NCI-H1092 (cell line): ENCODE measurements around the gene NAXE.
A peak's percentile ranks its signal among the peaks of the same experiment; 100 is the strongest.
"Not testable (repeated sequence)": the region's sequence is repeated elsewhere in the genome, so short reads cannot be mapped to it uniquely, and the experiment has no call there.

Source experiments
- DNase-seq: peaks from one replicate; lab custom pipeline; 2025; lab: John Stamatoyannopoulos, UW

Gene NAXE

DNA sequence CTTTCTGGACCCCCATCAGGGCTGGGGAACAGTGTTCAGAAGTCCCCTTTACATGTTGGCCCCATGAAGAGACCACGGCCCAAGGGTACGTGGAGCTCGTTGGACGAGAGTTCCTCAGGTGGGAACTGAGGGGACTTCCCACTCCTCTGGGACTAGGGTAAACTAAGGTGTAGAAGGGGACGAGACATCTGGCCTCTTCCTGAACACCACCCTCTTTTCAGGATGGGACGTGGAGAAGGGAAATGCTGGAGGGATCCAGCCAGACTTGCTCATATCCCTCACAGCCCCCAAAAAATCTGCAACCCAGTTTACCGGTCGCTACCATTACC lies 2.0 kb downstream of the NAXE start:
- no peak for DNase-seq

DNA sequence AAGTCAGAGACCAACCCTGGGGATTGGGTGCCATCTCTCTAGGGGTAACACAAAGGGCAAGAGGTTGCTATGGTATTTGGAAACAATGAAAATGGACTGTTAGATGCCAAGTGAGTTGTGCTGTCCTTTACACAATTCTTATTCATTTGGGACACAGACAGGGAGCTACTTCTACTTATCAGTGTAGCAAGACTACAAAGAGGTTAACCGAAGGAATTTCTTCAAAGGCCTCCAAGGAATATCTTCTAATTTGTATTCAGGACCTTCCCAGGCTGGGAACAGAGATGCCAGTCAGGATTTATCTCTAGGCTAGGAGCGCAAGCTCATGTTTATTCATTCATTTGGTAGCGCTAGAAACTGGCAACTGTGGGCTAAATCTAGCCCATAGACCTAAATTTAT lies 2.6 kb downstream of the NAXE start:
- no peak for DNase-seq

DNA sequence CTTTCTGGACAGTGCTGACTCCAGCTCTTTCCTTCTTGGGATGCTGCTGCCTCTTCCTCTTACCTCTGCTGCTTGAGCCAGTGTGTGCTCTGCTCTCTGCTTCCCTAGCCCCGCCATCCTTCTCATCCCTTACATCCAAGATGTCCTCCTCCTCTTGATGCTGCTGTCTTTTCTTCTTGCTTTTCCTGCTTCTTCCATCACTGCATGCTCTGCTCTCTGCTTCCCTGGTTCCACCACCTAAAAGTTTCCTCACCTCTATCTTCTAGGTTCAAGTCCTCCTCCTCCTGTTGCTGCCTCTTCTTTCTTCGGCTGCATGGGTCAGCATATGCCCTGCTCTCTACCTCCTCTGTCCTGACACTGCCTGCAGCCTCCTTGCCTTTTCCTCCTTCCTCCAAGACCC lies 3.4 kb downstream of the NAXE start:
- DNase-seq = no peak

DNA sequence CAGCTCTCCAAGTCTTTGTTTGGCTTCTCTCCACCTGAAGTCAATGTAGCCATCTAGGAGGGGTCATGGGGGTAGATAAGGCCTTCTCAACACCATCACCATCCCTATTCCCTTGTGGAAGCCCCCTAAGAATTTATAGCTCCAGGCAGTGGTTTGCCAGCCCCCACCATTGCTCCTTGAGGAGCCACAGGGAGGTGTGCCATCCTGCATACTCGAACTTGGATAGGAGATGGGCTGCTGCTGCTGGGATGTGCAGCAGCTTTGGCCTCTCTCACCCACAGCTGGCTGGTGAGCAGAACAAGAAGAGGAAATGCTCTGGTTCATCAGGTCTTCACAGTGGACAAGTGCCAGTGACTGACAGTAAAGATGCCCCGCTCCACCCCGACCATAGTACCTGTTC lies 4.8 kb downstream of the NAXE start:
- no peak for DNase-seq

DNA sequence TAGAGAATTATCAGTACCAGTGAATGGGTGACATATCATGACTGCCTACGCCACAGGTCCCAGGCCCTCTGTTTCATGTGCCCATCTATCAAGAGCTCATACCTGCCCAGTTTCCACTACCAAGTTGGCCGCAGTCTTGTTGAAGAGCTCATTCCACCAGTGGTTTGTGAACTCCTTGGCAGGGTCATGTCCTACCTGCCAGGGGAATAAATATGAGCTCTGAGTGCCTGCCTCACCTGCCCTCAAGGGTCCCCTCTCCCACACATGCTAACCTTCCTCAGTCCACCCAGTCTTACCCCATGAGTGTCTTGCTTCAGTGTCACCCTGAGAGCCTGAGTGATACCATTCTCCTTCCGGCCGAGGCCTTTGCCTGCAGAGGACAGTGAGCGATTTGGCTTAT lies 6.5 kb downstream of the NAXE start:
- no peak for DNase-seq

DNA sequence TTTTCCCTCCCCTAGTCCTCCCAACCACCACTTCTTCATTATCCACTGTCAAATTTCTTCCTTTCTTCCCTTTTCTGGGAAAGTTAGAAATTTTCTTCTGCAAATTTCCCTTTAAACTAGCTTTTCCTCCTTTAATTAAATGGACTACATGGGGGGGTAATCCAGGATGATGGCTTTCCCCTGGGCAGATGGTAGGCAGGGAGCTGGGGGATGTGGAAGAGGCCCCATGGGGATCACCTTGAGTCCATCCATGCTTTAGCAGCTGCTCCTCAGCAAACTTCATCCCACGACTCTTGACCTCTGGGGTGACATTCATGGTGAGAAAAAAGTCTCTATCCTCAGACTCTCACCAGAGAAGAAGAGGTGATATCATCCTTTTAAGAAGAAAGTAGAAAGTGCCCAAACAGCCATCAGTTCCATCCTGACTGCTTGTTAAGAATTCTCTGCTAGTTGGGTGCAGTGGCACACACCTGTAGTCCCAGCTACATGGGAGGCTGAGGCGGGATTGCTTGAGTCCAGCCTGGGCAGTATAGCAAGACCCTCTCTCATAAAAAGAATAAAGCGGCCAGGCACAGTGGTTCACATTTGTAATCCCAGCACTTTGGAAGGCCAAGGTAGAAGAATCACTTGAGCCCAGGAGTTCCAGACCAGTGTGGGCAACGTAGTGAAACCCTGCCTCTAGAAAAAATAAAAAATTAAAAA lies 7.3 kb downstream of the NAXE start:
- DNase-seq = no peak

DNA sequence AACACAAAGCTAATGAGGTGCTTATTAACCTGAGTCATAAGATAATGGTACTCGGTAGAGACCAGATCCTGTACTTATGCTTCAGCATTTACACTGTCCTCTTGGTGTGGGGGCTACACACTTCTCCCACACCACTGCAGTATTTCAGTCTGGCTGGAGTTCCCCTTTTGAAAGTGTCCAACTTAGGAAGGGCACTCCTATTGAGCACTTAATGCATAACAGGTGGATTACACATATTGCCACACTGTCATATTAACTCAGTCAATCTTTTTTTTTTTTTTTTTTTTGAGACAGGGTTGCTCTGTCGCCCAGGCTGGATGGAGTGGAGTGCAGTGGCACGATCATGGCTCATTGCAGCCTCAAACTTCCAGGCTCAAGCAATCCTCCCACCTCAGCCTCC lies 8.2 kb downstream of the NAXE start:
- no peak for DNase-seq

DNA sequence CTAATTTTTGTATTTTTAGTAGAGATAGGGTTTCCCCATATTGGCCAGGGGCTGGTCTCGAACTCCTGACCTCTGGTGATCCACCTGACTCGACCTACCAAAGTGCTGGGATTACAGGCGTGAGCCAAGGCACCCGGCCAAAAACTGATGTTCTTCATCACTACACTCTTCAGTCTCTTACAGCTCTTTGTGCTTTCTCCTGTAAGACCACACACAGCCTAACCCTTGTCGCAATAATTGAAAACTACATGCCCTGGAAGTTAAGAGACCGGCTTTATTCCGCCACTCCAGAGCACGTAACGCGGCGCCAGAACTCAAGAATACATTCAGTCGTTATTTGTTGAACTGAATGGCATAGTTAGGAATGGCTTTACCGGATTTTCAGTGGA lies 9.2 kb downstream of the NAXE start:
- no peak for DNase-seq

DNA sequence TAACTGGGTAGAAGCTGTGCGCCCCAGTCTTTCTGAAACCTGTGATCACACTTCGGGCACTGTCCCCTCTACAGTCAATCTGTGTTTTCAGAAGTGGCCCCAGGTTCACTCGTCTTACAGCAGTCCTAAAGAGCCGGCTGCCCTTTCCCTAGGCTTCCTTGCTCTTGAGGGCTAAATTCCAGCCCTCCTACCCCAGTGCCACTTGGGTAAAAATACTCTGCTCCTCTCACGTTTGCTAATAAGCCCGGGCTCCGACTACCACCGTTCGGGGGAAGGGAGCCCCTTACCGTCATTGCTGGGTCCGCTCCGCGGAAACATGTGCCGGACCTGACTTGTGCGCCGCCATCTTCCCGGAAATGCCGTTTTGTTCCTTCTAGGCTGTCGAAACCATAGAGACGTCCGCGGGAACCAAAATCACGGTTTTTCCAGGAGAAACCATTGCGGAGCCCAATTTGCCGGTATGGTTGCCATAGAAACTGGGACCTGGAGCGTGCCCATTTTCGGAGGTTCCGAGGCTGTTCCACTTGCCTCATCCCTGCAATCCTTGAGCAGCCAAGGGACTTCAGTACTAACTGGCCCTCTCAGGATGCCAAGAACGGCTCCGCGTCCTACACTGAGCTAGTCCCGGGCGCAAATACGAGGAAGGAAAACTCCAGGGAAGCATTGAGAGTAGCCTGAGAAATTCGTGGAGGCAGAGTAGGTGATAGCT lies 9.7 kb downstream of the NAXE start, which contains the start of gene GPATCH4:
Gene GPATCH4 (minus strand): TSS at position 358 of the 709 bp plus-strand sequence.
- DNase-seq = peak; percentile 72

DNA sequence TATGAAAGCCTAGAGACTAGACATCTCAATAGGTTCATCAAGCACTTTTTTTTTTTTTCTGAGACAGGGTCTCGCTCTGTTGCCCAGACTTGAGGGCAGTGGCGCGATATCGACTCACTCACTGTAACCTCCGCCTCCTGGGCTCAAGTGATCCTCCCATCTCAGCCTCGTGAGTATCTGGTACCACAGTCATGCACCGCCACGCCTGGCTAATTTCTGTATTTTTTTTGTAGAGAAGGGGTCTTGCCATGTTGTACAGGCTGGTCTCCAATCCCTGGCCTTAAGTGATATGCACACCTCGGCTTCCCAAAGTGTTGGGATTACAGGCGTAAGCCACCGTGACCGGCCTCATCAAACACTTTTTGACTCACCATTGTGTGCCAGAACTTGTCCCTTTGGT lies 10.3 kb downstream of the NAXE start:
- no peak for DNase-seq

DNA sequence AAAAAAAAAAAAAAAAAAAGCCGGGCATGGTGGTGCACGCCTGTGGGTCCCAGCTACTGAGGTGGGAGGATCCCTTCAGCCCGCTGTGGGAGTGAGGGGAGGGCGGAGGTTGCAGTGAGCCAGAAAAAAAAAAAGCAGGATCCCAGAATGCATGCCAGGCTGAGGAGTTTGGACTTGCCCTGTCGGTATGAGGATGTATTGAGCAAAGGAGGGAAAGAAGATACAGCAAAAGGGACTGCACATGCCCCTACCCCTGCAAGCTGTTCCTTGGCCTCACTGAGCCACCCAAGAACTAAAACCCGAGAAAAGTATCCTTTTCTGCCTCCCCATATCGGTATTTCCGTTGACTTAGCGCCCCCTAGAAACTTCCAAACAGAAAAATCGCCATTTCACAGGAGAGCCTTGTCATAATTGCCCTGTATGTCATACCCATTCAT lies 11.0 kb downstream of the NAXE start:
- DNase-seq = no peak

DNA sequence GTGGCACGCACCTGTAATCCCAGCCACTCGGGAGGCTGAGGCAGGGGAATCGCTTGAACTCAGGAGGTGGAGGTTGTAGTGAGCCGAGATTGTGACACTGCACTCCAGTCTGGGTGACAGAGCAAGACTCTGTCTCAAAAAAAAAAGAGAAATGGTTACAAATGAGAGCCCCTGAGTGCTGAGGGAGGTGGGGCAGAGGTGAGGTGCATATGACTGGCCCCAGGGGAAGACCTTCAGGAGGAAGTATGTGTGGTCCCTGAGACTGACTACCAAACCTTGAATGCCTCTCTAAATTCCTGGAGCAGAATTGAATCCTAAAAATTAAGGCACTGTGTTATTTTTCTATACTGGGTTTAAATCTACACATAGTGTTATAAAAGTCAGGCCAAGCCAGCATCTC lies 15.8 kb downstream of the NAXE start:
- not testable (repeated sequence) for DNase-seq

DNA sequence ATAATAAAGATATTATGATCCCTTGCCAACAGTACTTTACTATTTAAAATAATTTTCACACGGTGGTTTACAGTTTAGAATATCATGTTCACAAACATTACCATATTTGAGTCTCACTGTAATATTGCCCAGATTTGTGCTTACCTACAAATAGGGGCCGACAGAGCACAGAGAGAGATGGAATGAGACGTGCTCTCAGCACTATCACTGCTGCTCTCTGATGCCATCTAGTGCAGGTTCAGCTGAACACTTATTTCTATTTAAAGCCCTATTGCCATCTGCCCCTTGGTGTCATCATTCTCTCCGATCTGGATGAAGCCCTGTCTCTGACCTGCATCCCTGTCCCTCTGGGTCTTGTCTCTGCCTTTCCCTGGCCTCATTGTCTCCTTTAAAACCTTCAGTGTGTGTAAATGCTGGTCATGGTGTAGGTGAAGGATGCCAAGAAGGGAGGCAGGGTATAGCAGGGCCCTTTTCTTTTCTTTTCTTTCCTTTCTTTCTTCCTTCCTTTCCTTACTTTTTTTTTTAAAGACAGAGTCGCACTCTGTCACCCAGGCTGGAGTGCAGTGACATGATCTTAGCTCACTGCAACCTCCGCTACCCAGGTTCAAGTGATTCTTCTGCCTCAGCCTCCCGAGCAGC lies 16.6 kb downstream of the NAXE start:
- peak; percentile 52 for DNase-seq

DNA sequence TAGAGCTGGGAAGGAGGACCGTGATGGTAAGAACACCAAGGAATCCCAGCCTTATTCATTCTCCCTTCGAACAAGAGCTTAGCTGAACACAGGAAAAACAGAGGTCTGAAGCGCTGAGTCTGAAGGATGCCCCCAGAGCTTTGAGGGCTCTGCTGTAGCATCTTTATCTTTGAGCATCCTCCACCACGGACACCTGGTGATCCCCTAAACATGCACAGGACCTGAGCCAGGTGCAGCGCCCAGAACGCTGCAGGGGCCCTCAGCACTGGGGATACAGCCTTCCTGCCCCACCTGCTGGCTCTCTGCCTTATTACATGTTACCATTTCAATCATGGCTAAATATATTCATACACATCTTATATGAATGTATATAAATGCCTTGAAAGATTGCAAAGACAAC lies 17.4 kb downstream of the NAXE start:
- DNase-seq = peak; percentile 42

DNA sequence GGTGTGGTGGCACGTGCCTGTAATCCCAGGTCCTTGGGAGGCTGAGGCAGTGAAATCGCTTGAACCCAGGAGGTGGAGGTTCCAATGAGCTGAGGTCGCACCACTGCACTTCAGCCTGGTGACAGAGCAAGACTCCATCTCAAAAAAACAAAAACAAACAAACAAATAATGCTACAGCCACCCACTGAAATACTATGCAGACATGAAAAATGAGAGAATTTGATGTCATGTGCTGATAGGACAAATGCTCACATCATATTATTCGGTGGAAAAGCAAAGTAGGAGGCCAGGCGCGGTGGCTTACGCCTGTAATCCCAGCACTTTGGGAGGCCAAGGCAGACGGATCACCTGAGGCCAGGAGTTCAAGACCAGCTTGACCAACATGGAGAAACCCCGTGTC lies 18.5 kb downstream of the NAXE start:
- not testable (repeated sequence) for DNase-seq

DNA sequence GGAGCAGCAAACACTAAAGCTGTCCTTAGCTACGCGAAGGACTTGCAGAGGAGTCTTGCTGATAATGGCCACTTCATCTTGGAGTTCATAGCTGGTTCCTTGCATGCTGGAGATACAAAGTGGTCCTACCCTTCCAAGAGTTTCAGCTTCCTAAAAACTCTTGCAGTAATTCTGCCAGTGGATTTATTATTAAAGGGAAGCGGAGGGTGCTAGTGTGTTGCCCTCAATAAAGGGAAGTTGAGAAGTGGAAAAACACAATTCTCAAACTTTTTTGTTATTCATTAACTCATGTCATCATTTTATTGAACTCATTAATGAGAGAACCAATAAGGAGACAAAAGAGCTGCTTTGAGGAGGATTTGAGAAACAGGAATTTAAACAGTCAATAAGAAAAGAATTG lies 21.1 kb downstream of the NAXE start:
- DNase-seq = no peak

DNA sequence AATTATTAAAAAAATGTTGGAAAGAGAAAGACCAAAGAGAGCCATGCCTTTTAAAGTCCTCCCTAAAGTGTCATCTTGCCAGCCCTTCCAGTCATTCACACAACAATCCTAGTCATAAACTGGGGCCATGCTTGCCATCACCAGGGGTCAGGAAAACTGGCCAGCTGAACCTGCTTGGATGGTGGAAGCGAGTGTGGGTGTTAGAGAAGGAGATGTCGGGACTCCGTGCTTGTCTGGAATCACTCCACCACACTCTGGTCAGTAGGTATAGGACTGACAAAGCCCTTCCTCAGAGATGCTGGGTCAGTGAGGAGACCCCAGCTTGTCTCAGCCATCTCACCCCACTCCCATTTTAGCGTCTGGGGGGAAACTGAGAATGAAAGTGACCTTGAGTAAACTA lies 24.4 kb downstream of the NAXE start:
- no peak for DNase-seq

DNA sequence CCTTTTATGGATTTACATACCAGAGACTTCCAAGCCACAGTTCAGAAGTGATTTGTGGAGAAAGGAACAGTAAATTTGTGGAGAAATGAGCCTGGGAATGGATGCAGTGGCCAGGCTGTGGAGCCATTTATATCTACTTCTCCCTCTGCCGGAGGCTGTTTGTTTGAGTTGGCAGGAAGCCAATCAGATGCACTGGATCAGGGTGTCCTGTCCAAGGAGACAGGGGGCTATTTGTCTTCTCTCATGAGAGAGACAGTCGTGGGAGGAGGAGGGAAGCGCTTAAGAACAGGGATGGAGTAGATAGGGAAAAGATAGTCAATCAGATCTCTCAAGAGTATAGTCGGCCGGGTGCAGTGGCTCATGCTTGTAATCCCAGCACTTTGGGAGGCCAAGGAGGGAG lies 24.9 kb downstream of the NAXE start:
- peak; percentile 30 for DNase-seq

DNA sequence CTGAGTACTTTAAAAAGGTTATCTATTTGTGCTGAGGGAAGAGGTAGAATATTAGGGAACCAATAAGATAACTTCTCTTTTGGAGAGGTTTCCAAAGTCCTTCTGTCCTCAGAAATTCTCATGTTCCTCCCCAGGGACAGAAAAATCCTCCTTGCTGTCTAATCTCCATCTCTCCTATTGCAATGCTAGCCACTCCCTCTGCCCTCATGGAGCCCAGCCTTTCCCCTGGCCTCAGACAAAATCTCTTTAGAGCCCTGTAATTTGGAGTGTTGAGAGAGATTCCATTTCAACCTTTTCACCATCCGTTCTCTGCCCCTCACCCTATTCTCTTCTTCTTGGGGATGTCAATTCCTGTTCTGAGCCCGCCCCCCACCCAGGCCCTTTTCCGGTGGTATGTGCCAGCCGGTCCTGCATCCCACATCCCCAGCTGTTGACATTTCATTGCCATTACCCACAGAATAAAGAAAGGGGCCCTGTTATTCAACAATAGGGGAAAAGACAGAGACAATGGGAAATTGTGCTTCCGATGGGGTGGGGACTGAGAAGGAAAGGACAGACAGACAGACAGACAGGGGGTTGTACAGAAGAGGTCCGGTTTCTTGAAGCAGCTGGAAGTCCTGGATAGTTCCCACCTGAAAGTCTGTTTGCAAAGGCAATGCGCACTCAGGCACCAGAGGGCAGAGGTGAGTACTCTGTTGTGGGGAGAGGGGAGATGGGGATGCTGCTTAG lies 27.4 kb downstream of the NAXE start, which contains the start of gene HAPLN2:
Gene HAPLN2 (plus strand): TSS at position 563 of the 729 bp plus-strand sequence. CDS start 4,076 bp downstream, outside the sequence.
- no peak for DNase-seq

DNA sequence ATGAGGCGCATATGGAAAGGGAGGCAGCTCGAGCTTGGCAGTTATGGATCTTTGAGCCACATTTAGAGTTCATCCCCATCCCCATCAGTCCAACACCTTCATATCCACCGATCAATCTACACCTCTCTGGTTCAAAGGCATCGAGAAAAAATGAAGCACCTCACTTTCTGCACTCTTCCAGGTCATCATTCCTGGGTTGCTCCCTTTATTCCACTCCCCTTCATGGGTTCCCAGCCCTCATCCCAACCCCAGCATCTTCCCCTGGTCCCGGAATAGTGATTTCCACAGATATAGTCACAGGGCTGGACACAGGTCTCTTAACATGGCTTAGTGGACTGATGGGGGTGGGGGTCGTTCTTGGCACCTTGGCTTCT lies 28.0 kb downstream of the NAXE start:
- no peak for DNase-seq

DNA sequence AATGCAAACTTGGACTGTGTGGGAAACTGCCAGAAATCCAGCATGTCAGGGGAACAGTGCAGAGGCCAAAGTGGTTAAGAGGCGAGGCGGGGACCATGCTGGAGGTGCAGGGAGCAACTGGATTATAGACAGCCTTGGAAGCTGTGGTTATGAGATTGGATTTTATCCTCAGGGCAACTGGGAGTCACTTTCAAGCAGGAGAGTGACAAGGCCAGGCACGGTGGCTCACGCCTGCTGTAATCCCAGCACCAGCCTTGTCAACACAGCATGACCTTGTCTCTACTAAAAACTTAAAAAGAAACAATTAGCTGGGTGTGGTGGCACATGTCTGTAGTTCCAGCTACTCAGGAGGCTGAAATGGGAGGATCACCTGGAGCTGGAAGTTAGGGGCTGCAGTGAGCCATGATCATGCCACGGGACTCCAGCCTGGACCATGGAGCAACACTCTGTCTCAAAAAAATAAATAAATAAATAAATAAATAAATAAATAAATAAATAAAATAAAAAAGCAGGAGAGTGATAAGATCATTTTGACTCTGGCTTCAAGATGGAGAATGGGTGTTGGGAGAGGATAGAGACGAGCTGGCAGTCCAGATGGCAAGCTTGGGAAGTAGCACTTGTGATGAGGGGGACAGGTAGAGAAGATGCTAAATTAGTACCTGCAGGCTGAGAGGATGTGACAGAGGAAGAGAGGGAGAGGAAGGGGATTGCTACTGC lies 31.2 kb downstream of the NAXE start:
- no peak for DNase-seq
